Fibroblast of lung (primary cell): ENCODE measurements around the gene SYT9. TPM values are rescaled to one million over a fixed set of nuclear protein-coding genes. Genes with fewer than 3 reads are reported as not detected.

Experiments
- DNase-seq, 2 donors: peaks; one replicate each; pipeline versions ENCODE4 v3.0.0 to v3.0.0-alpha.2; 2010; ENCODE audit warnings: low read depth in 2 of 2
- H2AFZ ChIP-seq: 2 replicates; pipeline ENCODE4 v1.5.1; 2012; ENCODE audit warnings: low read length, control low read depth, inconsistent platforms
- H3K27ac ChIP-seq: 2 replicates; pipeline ENCODE4 v1.5.1; 2011; ENCODE audit warnings: low read length, control low read depth; ENCODE audit not compliant: insufficient read depth
- H3K27me3 ChIP-seq: 2 replicates; pipeline ENCODE4 v1.5.1; 2011; ENCODE audit warnings: mild to moderate bottlenecking, low read length; ENCODE audit not compliant: control insufficient read depth, insufficient read depth
- H3K36me3 ChIP-seq: 2 replicates; pipeline ENCODE4 v1.5.1; 2011; ENCODE audit warnings: low read length; ENCODE audit not compliant: control insufficient read depth, insufficient read depth
- H3K4me1 ChIP-seq: 2 replicates; pipeline ENCODE4 v1.5.1; 2011; ENCODE audit warnings: low read length; ENCODE audit not compliant: control insufficient read depth, insufficient read depth; ENCODE audit errors: extremely low read depth
- H3K4me2 ChIP-seq: 2 replicates; pipeline ENCODE4 v1.5.1; 2011; ENCODE audit warnings: low read length, control low read depth; ENCODE audit not compliant: insufficient read depth; ENCODE audit errors: extremely low read depth
- H3K4me3 ChIP-seq, 4 experiments: fragments of 200-600 bp in 1 of 4; sonication (generic) in 1 of 4; replicated peaks in 1 of 4; 2 replicates each; pipeline ENCODE4 v1.5.1; 2011 to 2016; ENCODE audit warnings: low read length in 4 of 4, low read depth in 3 of 4, mild to moderate bottlenecking in 3 of 4, control low read depth in 2 of 4, inconsistent platforms in 1 of 4, mixed read lengths in 1 of 4; ENCODE audit not compliant: insufficient read depth in 1 of 4; ENCODE audit errors: control extremely low read depth in 1 of 4
- H3K79me2 ChIP-seq: 2 replicates; pipeline ENCODE4 v1.5.1; 2012; ENCODE audit warnings: mild to moderate bottlenecking, low read length, inconsistent platforms; ENCODE audit not compliant: control insufficient read depth, insufficient read depth
- H3K9ac ChIP-seq: 2 replicates; pipeline ENCODE4 v1.5.1; 2011; ENCODE audit warnings: mild to moderate bottlenecking, low read length, control low read depth; ENCODE audit not compliant: insufficient read depth
- H3K9me3 ChIP-seq: 2 replicates; pipeline ENCODE4 v1.5.1; 2012; ENCODE audit warnings: low read depth, low read length; ENCODE audit not compliant: control insufficient read depth, insufficient read depth
- H4K20me1 ChIP-seq: 2 replicates; pipeline ENCODE4 v1.5.1; 2011; ENCODE audit warnings: low read length; ENCODE audit not compliant: control insufficient read depth, insufficient read depth; ENCODE audit errors: extremely low read depth
- EZH2 ChIP-seq: IDR thresholded peaks from 2 replicates; pipeline ENCODE4 v1.5.1; 2012; ENCODE audit warnings: low read length, control low read depth, mild to moderate bottlenecking; ENCODE audit errors: missing control alignments
- polyA plus RNA-seq, 2 donors: library from polyadenylated mRNA; depleted of rRNA in 1 of 2; stranded (reverse) in 1 of 2; unstranded in 1 of 2; fragments of >200 nt; gene quantifications; 2 replicates each; pipeline ENCODE4 v1.2.1, GENCODE V29; 2011 to 2012; ENCODE audit warnings: missing spikeins in 1 of 2
- total RNA-seq: library from RNA; depleted of rRNA; stranded (reverse); fragments of >200 nt; gene quantifications from 2 replicates; pipeline ENCODE4 v1.2.1, GENCODE V29; 2014
- TF ChIP-seq, protein P1 (sequence below), 2 donors: IDR thresholded peaks in 1 of 2; conservative IDR thresholded peaks in 1 of 2; 1 replicate in 1 of 2; 2 replicates in 1 of 2; pipeline ENCODE4 v1.5.1; 2011 to 2012; ENCODE audit warnings: low read length in 2 of 2, control low read depth in 1 of 2, inconsistent platforms in 1 of 2, low read depth in 1 of 2, mild to moderate bottlenecking in 1 of 2

SYT9 gene
- total and polyA plus RNA-seq, 2 donors (not counting 1 experiment from before 2014, with no cell fraction given) = not detected

DNA sequence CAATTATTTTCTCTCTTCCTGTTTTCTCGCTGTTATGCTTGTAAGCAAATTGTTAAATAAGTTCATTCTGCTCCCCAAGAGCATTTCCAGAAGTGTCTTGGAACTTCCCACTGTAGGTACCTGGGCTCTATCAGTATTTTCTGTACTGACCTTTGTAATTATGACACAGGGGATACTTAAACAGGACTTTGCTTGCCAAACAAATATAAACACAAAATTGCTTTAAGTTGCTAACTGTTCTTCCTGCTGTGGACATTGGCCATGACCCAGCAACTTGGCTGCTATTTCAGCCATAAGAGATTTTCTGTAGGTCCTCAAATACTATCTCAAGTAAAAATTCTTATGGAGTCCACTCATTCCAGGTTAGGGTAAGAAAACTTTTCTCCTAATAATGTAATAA is 30.1 kb downstream of the SYT9 start:
- no peak for TF ChIP-seq EZH2
- Histone ChIP-seq H3K4me3 (no peak overlapping the region), H4K20me1 (no peaks in the 10 kb centered on the region), H3K79me2 (no peaks in the 10 kb centered on the region), H3K27ac (no peak overlapping the region), H3K4me2 (no peak overlapping the region), H3K27me3 (no peaks in the 10 kb centered on the region), H3K4me1 (no peaks in the 10 kb centered on the region), H3K9ac (no peak overlapping the region), H2AFZ (no peak overlapping the region), H3K9me3 (no peaks in the 10 kb centered on the region), H3K36me3 (no peaks in the 10 kb centered on the region)
- DNase-seq = no peak

DNA sequence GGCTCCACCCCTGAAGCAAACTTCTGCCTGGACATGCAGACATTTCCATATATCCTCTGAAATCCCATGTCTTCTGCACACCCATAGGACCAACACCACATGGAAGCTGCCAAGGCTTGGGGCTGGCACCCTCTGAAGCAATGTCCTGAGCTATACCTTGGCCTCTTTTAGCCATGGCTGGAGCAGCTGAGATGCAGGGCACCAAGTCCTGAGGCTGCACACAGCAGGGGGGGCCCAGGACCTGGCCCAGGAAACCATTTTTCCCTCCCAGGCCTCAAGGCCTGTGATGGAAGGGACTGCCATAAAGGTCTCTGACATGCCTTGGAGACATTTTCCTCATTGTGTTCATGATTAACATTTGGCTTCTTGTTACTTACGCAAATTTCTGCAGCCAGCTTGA is 34.5 kb downstream of the SYT9 start:
- H3K27me3 ChIP-seq = no peaks in the 10 kb centered on the region
- no peaks in the 10 kb centered on the region for H4K20me1 ChIP-seq
- H3K4me1 ChIP-seq = no peaks in the 10 kb centered on the region
- H3K9ac ChIP-seq = no peak overlapping the region
- H2AFZ ChIP-seq = no peak overlapping the region
- H3K79me2 ChIP-seq = no peaks in the 10 kb centered on the region
- H3K4me3 ChIP-seq = no peak overlapping the region
- no peak for DNase-seq
- no peak for TF ChIP-seq EZH2
- TF ChIP-seq, protein P1, sequence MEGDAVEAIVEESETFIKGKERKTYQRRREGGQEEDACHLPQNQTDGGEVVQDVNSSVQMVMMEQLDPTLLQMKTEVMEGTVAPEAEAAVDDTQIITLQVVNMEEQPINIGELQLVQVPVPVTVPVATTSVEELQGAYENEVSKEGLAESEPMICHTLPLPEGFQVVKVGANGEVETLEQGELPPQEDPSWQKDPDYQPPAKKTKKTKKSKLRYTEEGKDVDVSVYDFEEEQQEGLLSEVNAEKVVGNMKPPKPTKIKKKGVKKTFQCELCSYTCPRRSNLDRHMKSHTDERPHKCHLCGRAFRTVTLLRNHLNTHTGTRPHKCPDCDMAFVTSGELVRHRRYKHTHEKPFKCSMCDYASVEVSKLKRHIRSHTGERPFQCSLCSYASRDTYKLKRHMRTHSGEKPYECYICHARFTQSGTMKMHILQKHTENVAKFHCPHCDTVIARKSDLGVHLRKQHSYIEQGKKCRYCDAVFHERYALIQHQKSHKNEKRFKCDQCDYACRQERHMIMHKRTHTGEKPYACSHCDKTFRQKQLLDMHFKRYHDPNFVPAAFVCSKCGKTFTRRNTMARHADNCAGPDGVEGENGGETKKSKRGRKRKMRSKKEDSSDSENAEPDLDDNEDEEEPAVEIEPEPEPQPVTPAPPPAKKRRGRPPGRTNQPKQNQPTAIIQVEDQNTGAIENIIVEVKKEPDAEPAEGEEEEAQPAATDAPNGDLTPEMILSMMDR (conservative IDR thresholded peaks at IDR 0.05 in 1 of 2, IDR thresholded peaks at IDR 0.05 in 1 of 2; ENCODE audit: low read depth in 1 of 2, low read length in 2 of 2) = no peak
- no peak overlapping the region for H3K27ac ChIP-seq
- H3K9me3 ChIP-seq = no peaks in the 10 kb centered on the region
- no peaks in the 10 kb centered on the region for H3K36me3 ChIP-seq
- no peak overlapping the region for H3K4me2 ChIP-seq

DNA sequence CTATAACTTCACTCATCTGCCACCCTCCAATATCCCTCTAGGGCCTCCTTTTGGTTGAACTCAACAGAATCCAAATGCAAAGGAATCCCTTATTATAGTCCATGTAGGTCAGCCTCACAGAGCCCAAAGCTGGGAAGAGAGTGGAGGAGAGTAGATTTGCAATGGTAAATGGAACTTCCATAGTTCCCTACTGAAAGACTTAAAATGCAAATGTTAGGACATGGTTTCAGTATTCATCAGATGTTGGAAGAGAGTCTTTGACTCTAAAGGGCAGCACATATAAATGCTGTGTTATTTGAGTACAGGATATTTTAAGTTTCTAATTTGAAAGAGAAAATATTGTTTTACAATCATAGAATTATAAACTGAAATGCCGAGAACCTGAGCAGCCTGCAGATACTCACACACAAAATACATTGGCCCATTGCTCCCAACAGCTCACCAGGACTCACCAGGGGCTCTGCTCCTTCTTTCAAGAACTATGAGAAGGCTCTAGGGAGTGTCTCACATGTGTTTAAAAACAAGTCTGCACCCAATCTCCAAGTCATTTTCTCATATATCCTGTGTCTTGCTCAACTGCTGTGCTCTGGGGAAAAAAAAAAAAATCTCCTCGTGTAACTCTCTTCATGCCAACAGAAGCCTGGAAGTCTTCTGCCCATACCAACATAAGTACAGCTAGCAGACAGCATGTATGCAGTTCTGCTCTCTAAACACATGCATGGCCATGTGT is 39.6 kb downstream of the SYT9 start:
- Histone ChIP-seq H3K9me3 (no peaks in the 10 kb centered on the region), H3K4me2 (no peak overlapping the region), H3K27ac (no peak overlapping the region), H3K27me3 (no peaks in the 10 kb centered on the region), H3K9ac (no peak overlapping the region), H4K20me1 (no peaks in the 10 kb centered on the region), H3K79me2 (no peaks in the 10 kb centered on the region), H3K4me1 (no peaks in the 10 kb centered on the region), H3K4me3 (no peak overlapping the region), H3K36me3 (no peaks in the 10 kb centered on the region), H2AFZ (no peak overlapping the region)
- no peak for DNase-seq
- TF ChIP-seq, protein P1 (conservative IDR thresholded peaks at IDR 0.05 in 1 of 2, IDR thresholded peaks at IDR 0.05 in 1 of 2; ENCODE audit: low read depth in 1 of 2, low read length in 2 of 2) = no peak
- TF ChIP-seq EZH2 = no peak
